22Rv1 (cell line): ENCODE data around the gene IRS2.

Source experiments
- ZFX ChIP-seq: fragments of 450-650 bp; IDR thresholded peaks from 2 replicates; pipeline ENCODE4 v1.6.1; 2017; ENCODE audit warnings: antibody characterized with exemption, borderline replicate concordance
- TF ChIP-seq, protein P1 (sequence below): fragments of 450-650 bp; IDR thresholded peaks from 2 replicates; pipeline ENCODE4 v1.5.1; 2017; ENCODE audit warnings: mild to moderate bottlenecking

DNA sequence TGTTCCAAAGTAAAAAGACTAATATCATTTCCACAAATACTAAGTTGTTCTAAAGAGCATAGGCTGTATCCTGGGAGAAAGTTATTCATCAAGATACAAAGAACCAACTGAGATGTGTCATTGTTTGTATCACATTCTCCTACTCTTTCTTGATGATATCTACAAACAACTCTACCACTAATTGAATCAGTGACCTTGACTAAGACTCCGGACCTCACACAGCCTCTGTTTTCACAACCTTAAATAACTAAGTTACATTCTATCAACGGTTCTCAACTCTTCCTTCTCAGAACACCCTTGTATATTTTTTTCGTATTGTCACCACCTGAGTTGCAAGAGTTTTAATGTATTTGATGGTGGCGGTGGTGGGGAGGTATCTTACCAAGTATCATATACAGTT lies 12.6 kb downstream of the IRS2 start:
- TF ChIP-seq, protein P1, sequence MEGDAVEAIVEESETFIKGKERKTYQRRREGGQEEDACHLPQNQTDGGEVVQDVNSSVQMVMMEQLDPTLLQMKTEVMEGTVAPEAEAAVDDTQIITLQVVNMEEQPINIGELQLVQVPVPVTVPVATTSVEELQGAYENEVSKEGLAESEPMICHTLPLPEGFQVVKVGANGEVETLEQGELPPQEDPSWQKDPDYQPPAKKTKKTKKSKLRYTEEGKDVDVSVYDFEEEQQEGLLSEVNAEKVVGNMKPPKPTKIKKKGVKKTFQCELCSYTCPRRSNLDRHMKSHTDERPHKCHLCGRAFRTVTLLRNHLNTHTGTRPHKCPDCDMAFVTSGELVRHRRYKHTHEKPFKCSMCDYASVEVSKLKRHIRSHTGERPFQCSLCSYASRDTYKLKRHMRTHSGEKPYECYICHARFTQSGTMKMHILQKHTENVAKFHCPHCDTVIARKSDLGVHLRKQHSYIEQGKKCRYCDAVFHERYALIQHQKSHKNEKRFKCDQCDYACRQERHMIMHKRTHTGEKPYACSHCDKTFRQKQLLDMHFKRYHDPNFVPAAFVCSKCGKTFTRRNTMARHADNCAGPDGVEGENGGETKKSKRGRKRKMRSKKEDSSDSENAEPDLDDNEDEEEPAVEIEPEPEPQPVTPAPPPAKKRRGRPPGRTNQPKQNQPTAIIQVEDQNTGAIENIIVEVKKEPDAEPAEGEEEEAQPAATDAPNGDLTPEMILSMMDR: no peak
- no peak for TF ChIP-seq ZFX
